Right lobe of liver (tissue), 4 donors: ENCODE results near the gene ERI3.

Source experiments
- CTCF ChIP-seq, 4 donors: fragments of 200-600 bp in 3 of 4; fragments of 450-650 bp in 1 of 4; IDR thresholded peaks; one replicate each; pipeline versions ENCODE4 v1.5.1 to v1.8.0; 2016 to 2022; ENCODE audit warnings: antibody characterized with exemption in 4 of 4, mild to moderate bottlenecking in 2 of 4
- POLR2A ChIP-seq: fragments of 450-650 bp; IDR thresholded peaks from one replicate; pipeline ENCODE4 v1.6.1; 2017; ENCODE audit warnings: antibody characterized with exemption, mild to moderate bottlenecking
- donor health status: DM: no; HTN: no; CAD: no.
- donor health status: DM: no; HTN: no; CAD: no.
- donor health status: DM: no; HTN: yes; CAD: no.

GRCh38 chr1:44250068-44250781 is 104.8 kb downstream of the ERI3 start:
- no peak for TF ChIP-seq POLR2A
- no peak for TF ChIP-seq CTCF (IDR thresholded peaks at IDR 0.05)
